T47D (cell line): Measurements from ENCODE around the gene JUN.

Source experiments
- DNase-seq, 2 experiments: peaks; one replicate each; pipeline versions ENCODE4 v3.0.0 to v3.0.0-alpha.2; 2011 to 2012; ENCODE audit warnings: low read depth in 1 of 2, low spot score in 1 of 2
- JUND ChIP-seq: IDR thresholded peaks from 2 replicates; pipeline ENCODE4 v1.6.1; 2012; ENCODE audit warnings: low read depth
- in situ Hi-C: cut with HindIII; loops from 2 replicates; pipeline ENCODE4 v1.10.0; 2016; ENCODE audit warnings: low sequenced_read_pairs, low pct_unique_long_range_greater_than_20kb

JUN gene

DNA sequence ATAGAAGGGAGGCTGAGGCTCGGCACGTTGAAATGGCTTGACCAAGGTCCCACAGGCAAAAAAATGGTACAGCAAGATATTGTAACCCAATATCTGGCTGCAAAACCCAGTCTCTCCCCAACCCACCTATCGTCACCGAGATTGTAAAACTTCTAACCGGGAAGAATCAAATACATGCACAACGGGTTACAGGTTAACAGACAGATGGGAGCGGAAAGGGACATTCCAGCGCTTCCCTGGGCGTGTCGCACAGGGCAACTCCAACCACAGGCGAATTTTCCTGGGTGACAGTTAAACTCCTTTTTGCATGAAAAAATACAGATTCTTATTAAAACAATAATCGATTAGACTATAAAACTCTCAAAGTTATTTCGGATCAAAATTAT is 31.8 kb upstream of the JUN start:
- DNase-seq, result peak in 1 of 2 experiments; percentile 62
- no peak for TF ChIP-seq JUND
- in situ Hi-C loops, result no loop called here

- DNase-seq, result peak; percentile 47 to 97
- in situ Hi-C loops, result no loop called here
- peak; percentile 67 for TF ChIP-seq JUND
Measured at GRCh38 chr1:58815069-58815685, 31.3 kb upstream of the JUN start.

DNA sequence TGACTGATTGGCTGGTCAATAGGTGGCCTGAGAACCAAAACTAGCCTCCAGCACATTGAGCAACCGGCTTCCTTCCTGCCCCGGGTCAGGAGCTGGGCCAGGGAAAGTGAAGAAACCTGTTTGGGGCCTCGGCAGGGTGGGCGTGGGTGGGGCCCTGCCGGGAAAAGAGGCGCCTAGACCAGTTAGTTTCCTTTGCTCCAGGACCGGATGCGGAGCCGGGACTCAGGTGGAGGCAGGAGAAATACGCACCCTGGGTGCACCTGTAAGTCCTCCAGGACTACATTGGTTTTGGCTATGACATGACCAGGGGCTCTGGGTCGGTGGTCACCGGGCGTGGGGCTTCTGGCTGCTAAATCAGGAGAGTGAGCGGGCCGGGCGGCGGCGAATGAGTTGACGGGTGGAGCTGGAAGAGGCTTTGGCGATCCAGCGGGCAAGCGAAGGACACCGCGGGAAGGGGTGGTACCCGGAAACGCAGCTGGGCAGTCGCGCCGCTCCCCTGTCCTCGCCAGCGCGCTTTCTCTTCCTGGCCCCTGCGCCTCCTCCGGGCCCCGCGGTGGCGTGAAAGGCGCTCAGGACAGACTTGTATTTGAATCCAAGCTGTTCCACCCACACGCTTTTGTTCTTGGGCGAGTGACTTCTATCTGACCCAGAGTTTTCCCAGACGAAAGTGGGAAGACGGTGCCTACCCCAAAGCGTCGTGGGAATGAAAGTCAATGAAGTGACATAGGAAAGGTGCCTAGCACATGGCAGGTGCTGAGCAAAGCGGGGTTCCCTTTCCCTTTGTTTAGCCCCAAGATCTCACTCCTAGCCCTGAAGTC is 30.6 kb upstream of the JUN start:
- peak in 1 of 2 experiments; percentile 86 for DNase-seq
- in situ Hi-C loops, result no loop called here
- TF ChIP-seq JUND, result no peak

- TF ChIP-seq JUND, result no peak
- in situ Hi-C loops, result no loop called here
- peak in 1 of 2 experiments; percentile 72 for DNase-seq
Measured at GRCh38 chr1:58813801-58814200, 30.0 kb upstream of the JUN start.

DNA sequence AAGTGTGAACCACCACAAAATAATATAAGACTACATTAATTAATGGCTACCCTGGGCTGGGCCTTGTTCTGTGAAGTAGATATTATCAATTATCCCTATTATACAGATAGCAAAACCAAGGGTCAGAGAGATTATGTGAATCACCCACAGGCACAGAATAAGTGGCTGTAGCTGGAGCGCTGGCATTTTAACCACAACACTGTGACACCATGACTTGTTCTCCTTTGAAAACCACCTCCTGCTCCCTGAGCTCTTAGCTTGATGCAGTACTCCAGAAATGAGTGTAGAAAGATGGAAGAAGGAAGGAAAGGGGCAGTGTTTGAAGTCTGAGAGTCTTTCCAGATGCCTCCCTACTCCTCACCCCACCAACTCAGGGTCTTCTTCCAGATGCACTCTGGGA is 29.5 kb upstream of the JUN start:
- no peak for TF ChIP-seq JUND
- DNase-seq, result no peak
- in situ Hi-C loops, result no loop called here

DNA sequence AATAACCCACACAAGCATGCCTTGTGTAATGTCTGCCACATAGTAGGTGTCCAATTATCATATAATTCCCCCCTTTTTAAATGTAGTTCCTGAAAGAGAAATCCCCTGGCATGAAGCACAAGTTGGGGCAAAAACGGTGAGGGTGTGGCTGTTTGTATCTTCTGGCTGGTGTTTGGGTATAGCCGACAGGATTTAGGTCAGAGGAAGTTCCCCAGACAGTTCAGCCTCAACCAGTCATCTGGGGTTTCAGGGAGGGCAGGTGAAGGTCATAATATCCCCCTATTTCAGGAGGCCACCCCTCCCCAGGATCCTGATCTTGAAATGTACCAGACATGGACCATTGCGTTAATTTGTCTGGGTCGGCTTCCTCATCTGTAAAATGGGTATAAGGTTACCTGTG is 29.1 kb upstream of the JUN start:
- TF ChIP-seq JUND, result no peak
- in situ Hi-C loops, result no loop called here
- DNase-seq, result no peak

DNA sequence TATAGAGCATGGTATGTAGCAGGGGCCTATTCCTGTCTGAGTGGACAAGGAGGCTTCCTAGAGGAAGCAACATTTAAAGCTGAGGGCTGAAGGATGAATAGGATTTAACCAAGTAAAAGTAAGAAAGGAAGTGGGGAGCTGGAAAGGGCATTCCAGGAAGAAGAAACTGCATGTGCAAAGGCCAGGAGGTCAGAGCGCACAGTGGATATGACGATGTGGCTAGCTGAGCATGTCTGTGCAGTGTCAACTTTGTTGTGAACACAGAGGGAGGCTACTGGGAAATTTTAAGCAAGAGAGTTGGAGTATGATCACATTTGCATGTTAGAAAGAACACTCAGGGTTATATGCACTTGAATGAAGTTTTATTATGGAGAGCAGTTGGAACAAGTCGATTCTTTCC is 28.6 kb upstream of the JUN start:
- in situ Hi-C loops, result no loop called here
- no peak for TF ChIP-seq JUND
- no peak for DNase-seq

- in situ Hi-C loops, result no loop called here
- peak in 1 of 2 experiments; percentile 93 for DNase-seq
- TF ChIP-seq JUND, result no peak
Measured at GRCh38 chr1:58811303-58811702, 27.5 kb upstream of the JUN start.

GRCh38 chr1:58809325-58810010 is 25.6 kb upstream of the JUN start:
- in situ Hi-C loops, result no loop called here
- TF ChIP-seq JUND, result peak; percentile 57; the same call in 1 of the 2 replicates

GRCh38 chr1:58808077-58808476 is 24.2 kb upstream of the JUN start:
- in situ Hi-C loops, result no loop called here

More at GRCh38 chr1:58809325-58810010, 25.6 kb upstream of the JUN start:
- DNase-seq, result peak in 1 of 2 experiments; percentile 96

GRCh38 chr1:58805716-58806571 is 22.1 kb upstream of the JUN start:
- no peak for DNase-seq
- in situ Hi-C loops, result no loop called here
- no peak for TF ChIP-seq JUND

More at GRCh38 chr1:58808077-58808476, 24.2 kb upstream of the JUN start:
- no peak for TF ChIP-seq JUND
- DNase-seq, result no peak
